PC-3 (cell line): ENCODE data around the gene TRIOBP. TPM values are rescaled to one million over a fixed set of nuclear protein-coding genes. Genes with fewer than 3 reads are reported as not detected.

Source experiments
- ATAC-seq: fragments of 200-7000 bp; cut with Tn5 transposase; 2 replicates; pipeline ENCODE4 v1.9.1; 2020; ENCODE audit warnings: mild to moderate bottlenecking, moderate library complexity
- BruUV-seq: library from RNA; stranded (reverse); fragments of 400-500 nt; replicated peaks from 2 replicates; lab custom pipeline; 2021; lab: Mats Ljungman, UMichigan
- CTCF ChIA-PET: fragments of 300-600 bp; sonication (Branson Sonifier 250); formaldehyde crosslinking; loops from one replicate; lab custom pipeline; 2022; ENCODE audit warnings: antibody characterized with exemption; lab: Charles Lee
- POLR2A ChIA-PET: fragments of 300-600 bp; sonication (Branson Sonifier 250); formaldehyde crosslinking; loops from one replicate; lab custom pipeline; 2022; ENCODE audit warnings: antibody characterized with exemption; ENCODE audit not compliant: unreplicated experiment; lab: Charles Lee
- DNase-seq: peaks from one replicate; pipeline ENCODE4 v3.0.0-alpha.2; 2015
- H2AFZ ChIP-seq: fragments of 300-600 bp; sonication (generic); 2 replicates; pipeline ENCODE4 v1.6.0; 2016; ENCODE audit warnings: antibody characterized with exemption, low read length
- H3F3A ChIP-seq: fragments of 300-600 bp; sonication (generic); one replicate; pipeline ENCODE4 v1.6.0; 2017; ENCODE audit warnings: antibody characterized with exemption, low read length, control low read depth, mild to moderate bottlenecking; ENCODE audit not compliant: unreplicated experiment
- H3K27ac ChIP-seq: fragments of 300-600 bp; sonication (generic); 2 replicates; pipeline ENCODE4 v1.5.1; 2016; ENCODE audit warnings: mild to moderate bottlenecking, low read length
- H3K27me3 ChIP-seq: fragments of 300-600 bp; sonication (generic); 2 replicates; pipeline ENCODE4 v1.6.1; 2016; ENCODE audit warnings: low read length, mixed read lengths
- H3K36me3 ChIP-seq: fragments of 300-600 bp; sonication (generic); 2 replicates; pipeline ENCODE4 v1.6.1; 2016; ENCODE audit warnings: low read depth, mixed run types, low read length, mixed read lengths
- H3K4me1 ChIP-seq: fragments of 300-600 bp; sonication (generic); 2 replicates; pipeline ENCODE4 v1.5.1; 2016; ENCODE audit warnings: low read length; ENCODE audit not compliant: insufficient read depth
- H3K4me2 ChIP-seq: fragments of 300-600 bp; sonication (generic); 2 replicates; pipeline ENCODE4 v1.6.0; 2016; ENCODE audit warnings: low read length
- H3K4me3 ChIP-seq: fragments of 300-600 bp; sonication (generic); 2 replicates; pipeline ENCODE4 v1.5.1; 2016; ENCODE audit warnings: mild to moderate bottlenecking, low read length, mixed read lengths
- H3K79me2 ChIP-seq: fragments of 300-600 bp; sonication (generic); 2 replicates; pipeline ENCODE4 v1.6.1; 2017; ENCODE audit warnings: low read length, mixed read lengths
- H3K9ac ChIP-seq: fragments of 300-600 bp; sonication (generic); 2 replicates; pipeline ENCODE4 v1.6.0; 2016; ENCODE audit warnings: mild to moderate bottlenecking, low read length
- H3K9me2 ChIP-seq: fragments of 300-600 bp; sonication (generic); replicated peaks from 2 replicates; pipeline ENCODE4 v1.6.1; 2016; ENCODE audit warnings: mixed run types, low read length, mixed read lengths
- H3K9me3 ChIP-seq: fragments of 300-600 bp; sonication (generic); 2 replicates; pipeline ENCODE4 v1.6.1; 2016; ENCODE audit warnings: low read length, mixed read lengths
- H4K20me1 ChIP-seq: fragments of 300-600 bp; sonication (generic); 2 replicates; pipeline ENCODE4 v1.6.1; 2016; ENCODE audit warnings: low read length, mixed read lengths
- CTCF ChIP-seq: fragments of 300-600 bp; sonication (generic); conservative IDR thresholded peaks from 2 replicates; pipeline ENCODE4 v1.5.1; 2017; ENCODE audit warnings: antibody characterized with exemption, low read depth, mild to moderate bottlenecking, low read length
- EZH2 ChIP-seq: fragments of 300-600 bp; sonication (generic); IDR thresholded peaks from one replicate; pipeline ENCODE4 v1.6.1; 2017; ENCODE audit warnings: antibody characterized with exemption, mild to moderate bottlenecking, low read length; ENCODE audit not compliant: unreplicated experiment
- EZH2phosphoT487 ChIP-seq: fragments of 300-600 bp; sonication (generic); IDR thresholded peaks from 2 replicates; pipeline ENCODE4 v1.6.1; 2018; ENCODE audit warnings: mild to moderate bottlenecking, antibody characterized with exemption, low read length, borderline replicate concordance
- intact Hi-C: fragments of 100-400 bp; cut with micrococcal nuclease; formaldehyde crosslinking; loops from 2 replicates; pipeline ENCODE4 v1.9.0; 2023
- total RNA-seq: library from RNA; depleted of rRNA; stranded (reverse); fragments of >200 nt; gene quantifications from 2 replicates; pipeline ENCODE4 v1.2.3, GENCODE V29; 2014

TRIOBP gene
- total RNA-seq, 1 experiment from 2014 or later: 64.5 TPM

GRCh38 chr22:37753746-37754145 lies 56.9 kb downstream of the TRIOBP start:
- peak overlapping the region; percentile 34 for H3K9ac ChIP-seq
- peak overlapping the region; percentile 44 for H3K4me2 ChIP-seq
- peak; percentile 52 for DNase-seq
- CTCF ChIA-PET: no interaction called here
- H4K20me1 ChIP-seq: no peaks in the 10 kb centered on the region
- POLR2A ChIA-PET: no interaction called here
- H3K27ac ChIP-seq: peak overlapping the region; percentile 91
- intact Hi-C loops: no loop called here
- H3K4me3 ChIP-seq: no peak overlapping the region
- no peak overlapping the region for H2AFZ ChIP-seq
- no peaks in the 10 kb centered on the region for H3K9me3 ChIP-seq
- H3K36me3 ChIP-seq: peaks cover 10% of the 10 kb centered on the region
- H3F3A ChIP-seq: no peaks in the 10 kb centered on the region
- ATAC-seq: peak; percentile 8
- H3K4me1 ChIP-seq: peaks cover 57% of the 10 kb centered on the region
- H3K27me3 ChIP-seq: no peaks in the 10 kb centered on the region
- no peaks in the 10 kb centered on the region for H3K9me2 ChIP-seq
- H3K79me2 ChIP-seq: peaks cover 51% of the 10 kb centered on the region
- no TSS peak for BruUV-seq
- TF ChIP-seq EZH2 (no peak), EZH2phosphoT487 (no peak), CTCF (no peak)

- H3K4me3 ChIP-seq: no peak overlapping the region
- H3K9ac ChIP-seq: no peak overlapping the region
- BruUV-seq: no TSS peak
- H3K4me2 ChIP-seq: no peak overlapping the region
- TF ChIP-seq EZH2phosphoT487 (no peak), EZH2 (no peak), CTCF (no peak)
- H3F3A ChIP-seq: no peaks in the 10 kb centered on the region
- POLR2A ChIA-PET: no interaction called here
- H2AFZ ChIP-seq: no peak overlapping the region
- ATAC-seq (no peak), DNase-seq (no peak)
- H3K36me3 ChIP-seq: peaks cover 20% of the 10 kb centered on the region
- intact Hi-C loops: no loop called here
- H3K4me1 ChIP-seq: peaks cover 26% of the 10 kb centered on the region
- H3K9me3 ChIP-seq: no peaks in the 10 kb centered on the region
- no peaks in the 10 kb centered on the region for H3K27me3 ChIP-seq
- no peaks in the 10 kb centered on the region for H3K9me2 ChIP-seq
- H3K79me2 ChIP-seq: peaks cover 22% of the 10 kb centered on the region
- H3K27ac ChIP-seq: no peak overlapping the region
- no peaks in the 10 kb centered on the region for H4K20me1 ChIP-seq
- CTCF ChIA-PET: interaction anchor here (0.6 kb wide), 1 partner anchor 24 kb away, joined by 4 read pairs; no protein-coding TSS in a partner anchor
Observed at GRCh38 chr22:37757663-37758062, 60.8 kb downstream of the TRIOBP start.

GRCh38 chr22:37758694-37759093 lies 61.8 kb downstream of the TRIOBP start:
- Histone ChIP-seq H3K4me2 (no peak overlapping the region), H4K20me1 (no peaks in the 10 kb centered on the region), H3K9ac (no peak overlapping the region), H3K9me3 (no peaks in the 10 kb centered on the region), H3K4me1 (peaks cover 16% of the 10 kb centered on the region), H3K79me2 (peaks cover 21% of the 10 kb centered on the region), H3F3A (no peaks in the 10 kb centered on the region), H3K36me3 (peaks cover 20% of the 10 kb centered on the region), H3K4me3 (no peak overlapping the region), H3K9me2 (no peaks in the 10 kb centered on the region), H3K27me3 (no peaks in the 10 kb centered on the region), H3K27ac (no peak overlapping the region), H2AFZ (no peak overlapping the region)
- intact Hi-C loops: no loop called here
- no peak for ATAC-seq
- POLR2A ChIA-PET: no interaction called here
- CTCF ChIA-PET: no interaction called here
- TF ChIP-seq EZH2phosphoT487 (no peak), CTCF (no peak), EZH2 (no peak)
- no TSS peak for BruUV-seq
- no peak for DNase-seq
